Epidermal melanocyte (primary cell): Measurements from ENCODE around the gene DCAF7.
A peak's percentile ranks its signal among the peaks of the same experiment; 100 is the strongest.

Experiments used
- DNase-seq: peaks from one replicate; pipeline ENCODE4 v3.0.0; 2011; ENCODE audit warnings: low spot score; ENCODE audit not compliant: insufficient read length

Gene DCAF7

DNA sequence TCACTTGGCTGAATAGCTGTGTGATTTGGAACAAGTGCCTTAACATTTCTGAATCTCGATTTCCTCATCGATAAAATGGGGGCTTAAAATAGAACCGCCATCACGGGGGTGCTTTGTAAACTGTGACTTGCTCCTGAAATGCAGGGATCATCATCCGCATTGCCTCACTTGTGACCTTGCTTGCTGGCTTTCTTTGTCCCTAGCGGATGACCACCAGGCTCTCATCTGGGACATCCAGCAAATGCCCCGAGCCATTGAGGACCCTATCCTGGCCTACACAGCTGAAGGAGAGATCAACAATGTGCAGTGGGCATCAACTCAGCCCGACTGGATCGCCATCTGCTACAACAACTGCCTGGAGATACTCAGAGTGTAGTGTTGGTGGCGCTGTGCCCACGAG, 38.5 kb downstream of the DCAF7 start:
- DNase-seq: no peak

DNA sequence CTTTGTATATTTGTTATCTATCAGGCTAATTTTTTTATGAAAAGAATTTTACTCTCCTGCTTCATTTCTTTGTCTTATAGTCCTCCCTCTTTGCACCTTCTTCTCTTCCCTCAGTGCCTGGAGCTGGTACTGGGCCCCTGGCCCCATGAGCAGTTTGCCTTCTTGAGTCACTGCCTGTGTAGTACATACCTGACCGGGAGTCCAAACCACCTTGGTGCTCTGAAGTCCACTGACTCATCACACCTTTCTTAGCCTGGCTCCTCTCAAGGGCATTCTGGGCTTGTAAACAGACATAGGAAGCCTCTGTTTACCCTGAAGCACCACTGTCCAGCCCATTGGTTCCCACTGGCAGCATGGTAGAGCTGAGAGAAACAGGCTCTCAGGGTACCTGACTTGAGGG, 39.4 kb downstream of the DCAF7 start:
- no peak for DNase-seq

DNA sequence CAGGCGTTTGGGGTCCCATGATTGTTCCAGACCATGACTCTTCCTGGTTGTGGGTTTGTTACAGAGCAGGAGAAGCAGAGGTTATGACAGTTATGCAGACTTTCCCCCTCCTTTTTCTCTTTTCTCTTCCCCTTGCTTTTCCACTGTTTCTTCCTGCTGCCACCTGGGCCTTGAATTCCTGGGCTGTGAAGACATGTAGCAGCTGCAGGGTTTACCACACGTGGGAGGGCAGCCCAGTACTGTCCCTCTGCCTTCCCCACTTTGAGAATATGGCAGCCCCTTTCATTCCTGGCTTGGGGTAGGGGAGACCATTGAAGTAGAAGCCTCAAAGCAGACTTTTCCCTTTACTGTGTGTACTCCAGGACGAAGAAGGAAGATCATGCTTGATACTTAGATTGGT, 42.5 kb downstream of the DCAF7 start:
- DNase-seq: no peak

DNA sequence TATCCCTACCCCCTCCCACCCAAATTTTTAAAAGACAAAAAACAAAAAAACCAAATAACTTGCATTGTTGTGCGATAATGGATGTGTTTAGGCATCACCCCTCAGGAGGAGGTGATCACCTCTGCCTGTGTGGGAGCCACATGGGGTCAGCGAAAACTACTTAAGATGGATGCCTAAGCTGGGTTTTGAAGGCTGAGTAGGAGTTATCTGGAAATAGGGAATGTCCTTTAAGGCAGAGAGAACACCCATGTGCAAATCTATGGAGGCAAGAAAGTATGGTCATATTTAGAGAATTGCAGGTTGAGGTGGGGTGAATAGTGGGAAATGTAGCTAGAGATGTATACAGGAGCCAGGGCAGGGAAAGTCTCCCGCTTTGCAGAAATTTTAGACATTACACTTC, 44.9 kb downstream of the DCAF7 start:
- DNase-seq: no peak

GRCh38 chr17:63596856-63597586, 46.7 kb downstream of the DCAF7 start:
- DNase-seq: no peak

DNA sequence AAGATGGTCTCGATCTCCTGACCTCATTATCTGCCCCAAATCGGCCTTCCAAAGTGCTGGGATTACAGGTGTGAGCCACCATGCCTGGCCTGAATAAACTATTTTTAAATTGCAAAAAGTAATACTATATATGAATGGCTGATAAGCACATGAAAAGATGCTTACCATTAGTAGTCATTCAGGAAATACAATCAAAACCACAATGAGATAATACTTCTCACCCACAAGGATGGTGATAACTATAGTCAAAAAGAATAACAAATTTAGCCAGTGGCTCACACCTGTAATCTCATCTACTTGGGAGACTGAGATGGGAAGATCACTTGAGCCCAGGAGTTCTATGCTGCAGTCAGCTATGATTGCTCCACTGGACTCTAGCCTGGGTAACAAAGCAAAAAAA, 48.0 kb downstream of the DCAF7 start:
- no peak for DNase-seq

DNA sequence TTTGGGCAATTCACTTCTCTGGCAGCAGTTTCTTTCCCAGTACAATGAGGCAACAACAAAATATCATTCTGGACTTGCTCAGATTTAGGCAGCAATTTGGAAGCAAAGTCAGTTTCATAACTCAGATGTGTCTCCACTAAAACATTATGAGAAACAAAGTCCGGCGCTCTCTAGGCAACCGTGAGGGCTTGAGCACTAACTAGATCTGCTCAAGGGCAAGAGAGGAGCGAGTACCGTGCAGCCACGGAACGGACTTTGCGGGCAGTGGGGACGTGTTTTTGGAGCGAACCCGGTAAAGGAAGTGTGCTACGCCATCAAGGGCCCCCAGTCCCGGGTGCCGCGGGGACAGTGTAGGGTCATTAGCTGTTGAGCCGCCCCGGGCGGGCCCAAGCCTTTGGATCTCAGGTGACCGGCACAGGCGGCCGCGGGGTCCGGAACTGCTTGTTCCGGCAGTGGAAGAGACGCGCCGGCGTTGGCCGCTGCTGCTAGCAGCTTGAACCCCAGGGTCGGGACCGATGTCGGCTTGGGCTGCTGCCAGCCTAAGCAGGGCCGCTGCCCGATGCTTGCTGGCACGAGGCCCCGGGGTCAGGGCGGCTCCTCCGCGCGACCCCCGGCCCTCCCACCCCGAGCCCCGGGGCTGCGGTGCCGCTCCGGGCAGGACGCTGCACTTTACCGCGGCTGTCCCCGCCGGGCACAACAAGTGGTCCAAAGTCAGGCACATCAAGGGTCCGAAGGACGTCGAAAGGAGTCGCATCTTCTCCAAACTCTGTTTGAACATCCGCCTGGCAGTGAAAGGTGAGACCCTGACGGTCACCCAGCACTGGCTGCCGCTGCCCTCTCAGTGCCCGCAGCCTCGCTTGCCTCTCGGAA, 50.5 kb downstream of the DCAF7 start, which contains the start of gene TACO1:
Gene TACO1 (plus strand): TSS at position 327 of the 870 bp plus-strand sequence. CDS start 189 bp downstream, at position 516.
- DNase-seq: peak; percentile 61

- no peak for DNase-seq
These were observed 51.4 kb downstream of the DCAF7 start for GRCh38 chr17:63601439-63602371.

GRCh38 chr17:63609816-63610573, 59.7 kb downstream of the DCAF7 start:
- DNase-seq: no peak

- DNase-seq: no peak
These were observed 60.6 kb downstream of the DCAF7 start for GRCh38 chr17:63610854-63611253.

GRCh38 chr17:63611354-63611753, 61.1 kb downstream of the DCAF7 start:
- DNase-seq: no peak

- DNase-seq: no peak
These were observed 63.4 kb downstream of the DCAF7 start for GRCh38 chr17:63613663-63614062.

GRCh38 chr17:63621229-63621683, 71.0 kb downstream of the DCAF7 start:
- DNase-seq: no peak

DNA sequence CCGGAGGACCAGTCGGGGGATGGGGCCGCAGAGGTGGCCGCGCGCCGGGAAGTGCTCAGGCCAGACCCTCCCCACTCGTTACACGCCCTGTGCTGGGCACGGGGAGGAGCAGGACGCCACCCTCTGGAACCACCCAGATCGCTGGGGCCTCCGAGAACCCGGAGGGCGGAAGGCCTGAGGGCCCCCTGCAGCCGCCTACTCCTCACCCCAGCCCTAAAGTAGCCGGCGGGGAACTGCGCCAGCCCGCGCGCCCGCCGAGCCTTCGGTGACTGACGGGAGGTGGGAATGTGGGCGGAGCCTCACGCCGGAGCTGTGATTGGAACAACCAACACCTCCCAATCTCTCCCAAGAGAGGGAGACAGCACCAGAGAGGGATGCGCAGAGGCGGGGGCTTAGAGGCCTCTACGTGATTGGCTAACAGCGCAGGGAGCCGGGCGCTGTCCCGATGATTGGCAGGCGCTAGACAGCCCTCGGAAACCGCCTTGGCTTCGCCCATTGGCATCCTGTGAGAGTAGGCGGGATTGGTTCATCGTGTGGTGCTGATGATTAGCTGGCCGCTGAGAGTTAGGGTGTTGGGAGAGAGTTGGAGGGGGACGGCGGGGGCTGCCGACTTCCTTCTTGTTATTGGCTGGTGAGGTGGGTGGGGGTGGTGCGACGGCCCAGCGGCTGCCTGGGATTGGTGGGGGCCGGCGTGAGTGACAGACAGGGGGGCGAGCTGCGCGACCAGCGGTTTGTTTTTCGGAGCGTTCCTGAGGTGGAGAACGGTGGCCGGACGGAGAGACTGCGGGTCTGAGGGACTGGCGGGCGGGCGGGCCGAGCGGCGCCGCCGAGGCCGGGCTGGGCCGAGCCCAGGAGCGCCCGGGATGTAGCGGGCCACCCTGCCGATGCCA, 71.7 kb downstream of the DCAF7 start, which contains the start of gene MAP3K3:
Gene MAP3K3 (plus strand): TSS at position 734 of the 890 bp plus-strand sequence. CDS start 343 bp downstream, outside the sequence.
- peak; percentile 99 for DNase-seq

- DNase-seq: peak; percentile 35
These were observed 72.5 kb downstream of the DCAF7 start for GRCh38 chr17:63622574-63623390.

GRCh38 chr17:63623786-63624530, 73.7 kb downstream of the DCAF7 start:
- DNase-seq: no peak

- DNase-seq: no peak
These were observed 74.2 kb downstream of the DCAF7 start for GRCh38 chr17:63624531-63624880.
